K562 (cell line): ENCODE measurements around the gene PES1. TPM values are rescaled to one million over a fixed set of nuclear protein-coding genes. Genes with fewer than 3 reads are reported as not detected.
A peak's percentile ranks its signal among the peaks of the same experiment; 100 is the strongest.

Source experiments
- BHLHE40 ChIP-seq: IDR thresholded peaks from 2 replicates; pipeline ENCODE4 v1.6.1; 2011; ENCODE audit warnings: low read length, improper control_type of control experiment
- COPS2 ChIP-seq: fragments of 450-650 bp; conservative IDR thresholded peaks from 2 replicates; pipeline ENCODE4 v1.6.1; 2016; ENCODE audit warnings: mild to moderate bottlenecking, moderate library complexity
- ELF2 ChIP-seq: fragments of 250-450 bp; sonication (Bioruptor Pico); IDR thresholded peaks from 2 replicates; pipeline ENCODE4 v1.5.0; 2021; ENCODE audit warnings: mild to moderate bottlenecking
- ETV1 ChIP-seq: fragments of 450-650 bp; conservative IDR thresholded peaks from 2 replicates; pipeline ENCODE4 v1.6.1; 2016; ENCODE audit warnings: missing genetic modification characterization, control low read depth, low read depth, missing compliant biosample characterization
- EZH2 ChIP-seq: IDR thresholded peaks from 2 replicates; pipeline ENCODE4 v1.6.1; 2012; ENCODE audit warnings: low read depth, mild to moderate bottlenecking, inconsistent platforms, low read length, borderline replicate concordance
- JUND ChIP-seq, 2 experiments: IDR thresholded peaks; 2 replicates in 1 of 2; 3 replicates in 1 of 2; pipeline ENCODE4 v1.6.1; 2011; ENCODE audit warnings: borderline replicate concordance in 2 of 2, low read depth in 2 of 2, low read length in 2 of 2, improper control_type of control experiment in 1 of 2, missing biosample characterization in 1 of 2, missing genetic modification characterization in 1 of 2, missing genetic modification reagents in 1 of 2
- KLF10 ChIP-seq: fragments of 250-450 bp; sonication (Bioruptor Pico); IDR thresholded peaks from 2 replicates; pipeline ENCODE4 v1.6.1; 2021; ENCODE audit warnings: matching md5 sums
- MECOM ChIP-seq: fragments of 250-450 bp; sonication (Bioruptor Pico); IDR thresholded peaks from 2 replicates; pipeline ENCODE4 v1.8.0; 2022; ENCODE audit warnings: inconsistent platforms
- MLX ChIP-seq, 2 experiments: fragments of 450-650 bp in 1 of 2; sonication (generic) in 1 of 2; formaldehyde crosslinking; conservative IDR thresholded peaks; 2 replicates each; pipeline versions ENCODE4 v1.4.0 to v1.8.1; 2020 to 2022; ENCODE audit warnings: mild to moderate bottlenecking in 1 of 2, missing genetic modification reagents in 1 of 2
- NR4A1 ChIP-seq, 2 experiments: fragments of 250-450 bp in 1 of 2; fragments of 450-650 bp in 1 of 2; sonication (Bioruptor Pico) in 1 of 2; IDR thresholded peaks; 2 replicates each; pipeline versions ENCODE4 v1.4.0 to v1.6.1; 2016 to 2020; ENCODE audit warnings: mild to moderate bottlenecking in 2 of 2, missing compliant biosample characterization in 1 of 2, missing genetic modification characterization in 1 of 2, moderate library complexity in 1 of 2
- PRDM10 ChIP-seq: fragments of 450-650 bp; IDR thresholded peaks from 2 replicates; pipeline ENCODE4 v1.6.1; 2018; ENCODE audit not compliant: partially characterized antibody
- SIX5 ChIP-seq, 2 experiments: IDR thresholded peaks; 2 replicates each; pipeline ENCODE4 v1.6.1; 2011; ENCODE audit warnings: low read length in 2 of 2, borderline replicate concordance in 1 of 2, low read depth in 1 of 2, mild to moderate bottlenecking in 1 of 2, moderate library complexity in 1 of 2; ENCODE audit not compliant: insufficient read depth in 1 of 2
- XRCC5 ChIP-seq: fragments of 200-400 bp; formaldehyde crosslinking; IDR thresholded peaks from 2 replicates; pipeline ENCODE4 v1.6.1; 2017; ENCODE audit warnings: low read depth, mild to moderate bottlenecking, low read length
- ZNF592 ChIP-seq: fragments of 450-650 bp; IDR thresholded peaks from 2 replicates; pipeline ENCODE4 v1.6.1; 2017; ENCODE audit warnings: antibody characterized with exemption, mild to moderate bottlenecking
- ZNF766 ChIP-seq: fragments of 200-800 bp; sonication (Bioruptor generic); conservative IDR thresholded peaks from 2 replicates; pipeline ENCODE4 v1.6.1; 2016; ENCODE audit warnings: missing genetic modification characterization, missing compliant biosample characterization
- polyA plus RNA-seq, 8 experiments: library from polyadenylated mRNA; depleted of rRNA in 4 of 8; stranded (reverse) in 5 of 8; unstranded in 3 of 8; fragments of >200 nt; fragmentation: Nextera tagmentation in 2 of 8; fragmentation: Illumina TruSeq in 1 of 8; extraction: Ambion mirVana in 2 of 8; extraction: Trizol in 1 of 8; gene quantifications; 2 replicates each; pipeline versions ENCODE4 v1.2.1 to v1.2.3, GENCODE V29; 2011 to 2014; ENCODE audit warnings: inconsistent platforms in 1 of 8, missing spikeins in 1 of 8
- total RNA-seq, 7 experiments: library from RNA; depleted of rRNA in 6 of 7; stranded (reverse); fragments of >200 nt in 6 of 7; fragmentation: Illumina TruSeq in 2 of 7; extraction: Trizol in 2 of 7; gene quantifications; 2 replicates each; pipeline versions ENCODE4 v1.2.1 to v1.2.3, GENCODE V29; 2011 to 2021; ENCODE audit warnings: low replicate concordance in 1 of 7

PES1 gene
- total and polyA plus RNA-seq, 9 of the 15 experiments (the other 6 are each of a cell fraction or from before 2014, with no cell fraction given): 6.5 to 158 (median 94.3) TPM

- TF ChIP-seq ZNF592 (peak; percentile 96), MECOM (CRISPR knock-in tag) (0 out of 2 replicates have a peak, but pooled peaks have one; percentile 40), XRCC5 (no peak), ETV1 (0 out of 2 replicates have a peak, but pooled peaks have one; percentile 24), JUND (IDR thresholded peaks at IDR 0.05; ENCODE audit: borderline replicate concordance, low read depth, low read length) (peak; percentile 91), JUND (tag; IDR thresholded peaks at IDR 0.05; ENCODE audit: borderline replicate concordance, low read depth, low read length) (peak; percentile 90; the same call in 2 of the 3 replicates), BHLHE40 (0 out of 2 replicates have a peak, but pooled peaks have one; percentile 5), SIX5 (IDR thresholded peaks at IDR 0.05; ENCODE audit: borderline replicate concordance in 1 of 2, insufficient read depth in 1 of 2, low read depth in 1 of 2, low read length in 2 of 2) (no peak), KLF10 (CRISPR knock-in tag) (no peak), NR4A1 (CRISPR knock-in tag; IDR thresholded peaks at IDR 0.05) (no peak), NR4A1 (tag; IDR thresholded peaks at IDR 0.05) (peak; percentile 76; the same call in 1 of the 2 replicates), PRDM10 (peak; percentile 3), ELF2 (CRISPR knock-in tag) (no peak), MLX (CRISPR knock-in tag; conservative IDR thresholded peaks at IDR 0.05) (no peak), EZH2 (no peak), ZNF766 (CRISPR knock-in tag) (0 out of 2 replicates have a peak, but pooled peaks have one; percentile 43), COPS2 (no peak)
Measured at GRCh38 chr22:30609260-30610185, 17.8 kb upstream of the PES1 start (continued).
